ENCODE results near the gene JAKMIP1. TPM values are rescaled to one million over a fixed set of nuclear protein-coding genes. Genes with fewer than 3 reads are reported as not detected.
"Not testable (repeated sequence)": the region's sequence is repeated elsewhere in the genome, so short reads cannot be mapped to it uniquely, and the experiment has no call there.

JAKMIP1 gene
- total RNA-seq, 1 donor from 2014 or later = not detected

- intact Hi-C loops (cut with DNase I) = no loop called here
- DNase-seq = no peak
- no peak for ATAC-seq (ENCODE audit: poor library complexity)
These were observed 182.0 kb downstream of the JAKMIP1 start, which contains the start of gene C4orf50 for GRCh38 chr4:6018331-6018730. C4orf50 (minus strand) TSS chr4:6018431.

- DNase-seq (no peak), ATAC-seq (ENCODE audit: poor library complexity) (no peak)
- intact Hi-C loops (cut with DNase I) = no loop called here
These were observed 182.5 kb downstream of the JAKMIP1 start for GRCh38 chr4:6017800-6018199.

- ATAC-seq (ENCODE audit: poor library complexity) (no peak), DNase-seq (no peak)
- intact Hi-C loops (cut with DNase I) = no loop called here
These were observed 183.3 kb downstream of the JAKMIP1 start for GRCh38 chr4:6017030-6017429.

GRCh38 chr4:6013564-6013963 lies 186.8 kb downstream of the JAKMIP1 start:
- intact Hi-C loops (cut with DNase I) = no loop called here
- ATAC-seq (ENCODE audit: poor library complexity) (no peak), DNase-seq (no peak)

GRCh38 chr4:6012200-6012599 lies 188.1 kb downstream of the JAKMIP1 start:
- no peak for DNase-seq
- ATAC-seq (ENCODE audit: poor library complexity) = no peak
- intact Hi-C loops (cut with DNase I) = no loop called here

GRCh38 chr4:6011686-6012085 lies 188.7 kb downstream of the JAKMIP1 start:
- no peak for DNase-seq
- no peak for ATAC-seq (ENCODE audit: poor library complexity)
- intact Hi-C loops (cut with DNase I) = no loop called here

- ATAC-seq (ENCODE audit: poor library complexity) (no peak), DNase-seq (no peak)
- intact Hi-C loops (cut with DNase I) = no loop called here
These were observed 189.1 kb downstream of the JAKMIP1 start for GRCh38 chr4:6011271-6011671.

- ATAC-seq (ENCODE audit: poor library complexity) (no peak), DNase-seq (no peak)
- intact Hi-C loops (cut with DNase I) = no loop called here
These were observed 189.6 kb downstream of the JAKMIP1 start for GRCh38 chr4:6010789-6011188.

- ATAC-seq (ENCODE audit: poor library complexity) = no peak
- intact Hi-C loops (cut with DNase I) = loop anchor here (5.0 kb wide), 1 partner anchor 63 kb away; no protein-coding TSS in a partner anchor
- DNase-seq = no peak
These were observed 190.9 kb downstream of the JAKMIP1 start for GRCh38 chr4:6009452-6009851.

GRCh38 chr4:6008766-6009385 lies 191.5 kb downstream of the JAKMIP1 start:
- DNase-seq (no peak), ATAC-seq (ENCODE audit: poor library complexity) (no peak)
- intact Hi-C loops (cut with DNase I) = loop anchor here (5.0 kb wide), 1 partner anchor 63 kb away; no protein-coding TSS in a partner anchor

- DNase-seq (no peak), ATAC-seq (ENCODE audit: poor library complexity) (no peak)
- intact Hi-C loops (cut with DNase I) = loop anchor here (5.0 kb wide), 1 partner anchor 64 kb away; no protein-coding TSS in a partner anchor
These were observed 192.2 kb downstream of the JAKMIP1 start for GRCh38 chr4:6008092-6008551.

GRCh38 chr4:6005175-6005574 lies 195.2 kb downstream of the JAKMIP1 start:
- DNase-seq = no peak
- no peak for ATAC-seq (ENCODE audit: poor library complexity)
- intact Hi-C loops (cut with DNase I) = loop anchor here (5.0 kb wide), 1 partner anchor 67 kb away; no protein-coding TSS in a partner anchor

- intact Hi-C loops (cut with DNase I); ATAC-seq (ENCODE audit: poor library complexity); DNase-seq: not testable (repeated sequence)
These were observed 196.9 kb downstream of the JAKMIP1 start for GRCh38 chr4:6003485-6003884.

- intact Hi-C loops (cut with DNase I) = no loop called here
- DNase-seq = no peak
- ATAC-seq (ENCODE audit: poor library complexity) = no peak
These were observed 197.4 kb downstream of the JAKMIP1 start for GRCh38 chr4:6002926-6003325.

GRCh38 chr4:6002492-6002833 lies 197.9 kb downstream of the JAKMIP1 start:
- no peak for ATAC-seq (ENCODE audit: poor library complexity)
- no peak for DNase-seq
- intact Hi-C loops (cut with DNase I) = no loop called here

GRCh38 chr4:6001680-6002491 lies 198.5 kb downstream of the JAKMIP1 start:
- intact Hi-C loops (cut with DNase I) = no loop called here
- ATAC-seq (ENCODE audit: poor library complexity) = no peak
- no peak for DNase-seq

GRCh38 chr4:5999830-6000365 lies 200.5 kb downstream of the JAKMIP1 start:
- intact Hi-C loops (cut with DNase I) = loop anchor here (5.0 kb wide), 2 partner anchors 87 to 327 kb away; no protein-coding TSS in a partner anchor
- ATAC-seq (ENCODE audit: poor library complexity) = no peak
- DNase-seq = no peak

- DNase-seq = no peak
- intact Hi-C loops (cut with DNase I) = loop anchor here (5.0 kb wide), 2 partner anchors 88 to 328 kb away; no protein-coding TSS in a partner anchor
- ATAC-seq (ENCODE audit: poor library complexity) = no peak
These were observed 201.0 kb downstream of the JAKMIP1 start for GRCh38 chr4:5999356-5999755.

GRCh38 chr4:5998333-5998936 lies 201.9 kb downstream of the JAKMIP1 start:
- ATAC-seq (ENCODE audit: poor library complexity) (peak; percentile 79), DNase-seq (no peak)
- intact Hi-C loops (cut with DNase I) = loop anchor here (5.0 kb wide), 2 partner anchors 89 to 329 kb away; no protein-coding TSS in a partner anchor

Data from Right ventricle myocardium superior (tissue), 1 donor.